Smooth muscle cell (in vitro differentiated cells): ENCODE results near the gene RCL1. TPM values are rescaled to one million over a fixed set of nuclear protein-coding genes. Genes with fewer than 3 reads are reported as not detected.

Source experiments
- DNase-seq: peaks from one replicate; lab custom pipeline; 2025; ENCODE audit not compliant: unreplicated experiment; lab: John Stamatoyannopoulos, UW
- H2AFZ ChIP-seq: fragments of 200-600 bp; sonication (generic); 2 replicates; pipeline ENCODE4 v1.6.0; 2016; ENCODE audit warnings: antibody characterized with exemption, low read depth, mild to moderate bottlenecking
- H3F3A ChIP-seq: fragments of 200-600 bp; sonication (generic); 2 replicates; pipeline ENCODE4 v1.6.0; 2017; ENCODE audit warnings: antibody characterized with exemption, low read depth
- H3K27ac ChIP-seq: fragments of 200-600 bp; sonication (generic); 2 replicates; pipeline ENCODE4 v1.5.1; 2016; ENCODE audit warnings: low read depth, mild to moderate bottlenecking
- H3K27me3 ChIP-seq: fragments of 200-600 bp; sonication (generic); 2 replicates; pipeline ENCODE4 v1.6.1; 2016; ENCODE audit warnings: low read depth, mild to moderate bottlenecking
- H3K36me3 ChIP-seq: fragments of 200-600 bp; sonication (generic); 2 replicates; pipeline ENCODE4 v1.5.1; 2016; ENCODE audit warnings: low read depth
- H3K4me1 ChIP-seq: fragments of 200-600 bp; sonication (generic); 2 replicates; pipeline ENCODE4 v1.5.1; 2016; ENCODE audit warnings: low read depth
- H3K4me2 ChIP-seq: fragments of 200-600 bp; sonication (generic); 2 replicates; pipeline ENCODE4 v1.6.0; 2016; ENCODE audit warnings: mild to moderate bottlenecking
- H3K4me3 ChIP-seq: fragments of 200-600 bp; sonication (generic); 2 replicates; pipeline ENCODE4 v1.5.1; 2016; ENCODE audit warnings: mild to moderate bottlenecking
- H3K79me2 ChIP-seq: fragments of 200-600 bp; sonication (generic); 2 replicates; pipeline ENCODE4 v1.6.0; 2016; ENCODE audit warnings: low read depth, mild to moderate bottlenecking
- H3K9ac ChIP-seq: fragments of 200-600 bp; sonication (generic); 2 replicates; pipeline ENCODE4 v1.6.0; 2016; ENCODE audit warnings: low read depth
- H3K9me3 ChIP-seq: fragments of 200-600 bp; sonication (generic); replicated peaks from 2 replicates; pipeline ENCODE4 v1.5.1; 2016; ENCODE audit warnings: low read depth
- H4K20me1 ChIP-seq: fragments of 200-600 bp; sonication (generic); 2 replicates; pipeline ENCODE4 v1.6.0; 2016; ENCODE audit warnings: low read depth
- WGBS: methylation state at CpG from one replicate; pipeline ENCODE4 v1.1.7; 2016; ENCODE audit warnings: low lambda C conversion rate; 5-methylcytosine and 5-hydroxymethylcytosine counted together
- polyA plus RNA-seq: library from polyadenylated mRNA; unstranded; fragments of >200 nt; fragmentation: Nextera tagmentation; extraction: Ambion mirVana; gene quantifications from 2 replicates; pipeline ENCODE4 v1.2.1, GENCODE V29; 2016
- total RNA-seq: library from RNA; depleted of rRNA; stranded (reverse); fragments of >200 nt; gene quantifications from 2 replicates; pipeline ENCODE4 v1.2.3, GENCODE V29; 2014
- TF ChIP-seq, protein P1 (sequence below): fragments of 200-600 bp; sonication (generic); IDR thresholded peaks from 2 replicates; pipeline ENCODE4 v1.5.1; 2017; ENCODE audit warnings: borderline replicate concordance, mild to moderate bottlenecking, antibody characterized with exemption; ENCODE audit not compliant: insufficient read depth, poor library complexity, severe bottlenecking

The RCL1 gene
- total and polyA plus RNA-seq, 2 experiments from 2014 or later: 7.9 to 11.1 TPM

DNA sequence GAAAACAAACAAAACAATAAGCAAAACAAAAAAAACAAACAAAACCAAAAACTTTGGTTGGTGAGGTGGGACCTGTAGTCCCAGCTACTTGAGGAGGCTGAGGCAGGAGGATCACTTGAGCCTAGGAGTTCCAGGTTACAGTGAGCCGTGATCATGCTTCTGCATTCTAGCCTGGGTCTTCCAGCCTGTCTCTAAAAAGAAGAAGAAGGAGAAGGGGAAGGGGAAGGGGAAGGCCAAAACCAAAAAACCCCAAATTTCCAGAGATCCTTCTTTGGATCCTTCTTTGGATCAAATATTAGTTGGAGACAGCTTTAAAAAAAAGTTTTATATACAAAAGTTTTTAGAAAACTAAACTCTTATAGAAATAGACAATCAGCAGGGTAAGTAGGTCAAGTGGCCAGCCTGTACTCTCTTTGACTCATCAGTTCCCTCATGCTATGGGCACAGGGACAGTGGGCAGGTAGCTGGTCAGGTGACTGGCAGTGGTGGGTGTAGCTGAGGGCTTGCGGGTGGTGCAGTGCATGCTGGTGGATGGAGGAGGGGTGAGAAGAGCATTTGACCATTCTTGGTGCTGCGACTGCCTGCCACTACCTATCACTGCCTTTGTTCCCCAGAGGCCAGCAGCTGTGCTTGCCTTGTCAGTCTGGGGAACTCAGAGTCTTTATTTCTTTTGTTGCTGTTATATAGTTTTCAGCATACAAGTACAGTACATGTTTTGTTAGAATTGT, 12.6 kb downstream of the RCL1 start:
- no peaks in the 10 kb centered on the region for H3F3A ChIP-seq
- H3K27ac ChIP-seq: no peak overlapping the region
- no peak overlapping the region for H3K4me3 ChIP-seq
- no peaks in the 10 kb centered on the region for H3K4me1 ChIP-seq
- no peaks in the 10 kb centered on the region for H3K27me3 ChIP-seq
- TF ChIP-seq, protein P1, sequence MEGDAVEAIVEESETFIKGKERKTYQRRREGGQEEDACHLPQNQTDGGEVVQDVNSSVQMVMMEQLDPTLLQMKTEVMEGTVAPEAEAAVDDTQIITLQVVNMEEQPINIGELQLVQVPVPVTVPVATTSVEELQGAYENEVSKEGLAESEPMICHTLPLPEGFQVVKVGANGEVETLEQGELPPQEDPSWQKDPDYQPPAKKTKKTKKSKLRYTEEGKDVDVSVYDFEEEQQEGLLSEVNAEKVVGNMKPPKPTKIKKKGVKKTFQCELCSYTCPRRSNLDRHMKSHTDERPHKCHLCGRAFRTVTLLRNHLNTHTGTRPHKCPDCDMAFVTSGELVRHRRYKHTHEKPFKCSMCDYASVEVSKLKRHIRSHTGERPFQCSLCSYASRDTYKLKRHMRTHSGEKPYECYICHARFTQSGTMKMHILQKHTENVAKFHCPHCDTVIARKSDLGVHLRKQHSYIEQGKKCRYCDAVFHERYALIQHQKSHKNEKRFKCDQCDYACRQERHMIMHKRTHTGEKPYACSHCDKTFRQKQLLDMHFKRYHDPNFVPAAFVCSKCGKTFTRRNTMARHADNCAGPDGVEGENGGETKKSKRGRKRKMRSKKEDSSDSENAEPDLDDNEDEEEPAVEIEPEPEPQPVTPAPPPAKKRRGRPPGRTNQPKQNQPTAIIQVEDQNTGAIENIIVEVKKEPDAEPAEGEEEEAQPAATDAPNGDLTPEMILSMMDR: no peak
- peaks cover 97% of the 10 kb centered on the region for H3K79me2 ChIP-seq
- 93% methylated on average over 3 of the region's 3 CpGs for WGBS
- H3K4me2 ChIP-seq: no peak overlapping the region
- DNase-seq: no peak
- no peaks in the 10 kb centered on the region for H3K36me3 ChIP-seq
- no peaks in the 10 kb centered on the region for H3K9me3 ChIP-seq
- H3K9ac ChIP-seq: no peak overlapping the region
- no peak overlapping the region for H2AFZ ChIP-seq
- H4K20me1 ChIP-seq: no peaks in the 10 kb centered on the region

DNA sequence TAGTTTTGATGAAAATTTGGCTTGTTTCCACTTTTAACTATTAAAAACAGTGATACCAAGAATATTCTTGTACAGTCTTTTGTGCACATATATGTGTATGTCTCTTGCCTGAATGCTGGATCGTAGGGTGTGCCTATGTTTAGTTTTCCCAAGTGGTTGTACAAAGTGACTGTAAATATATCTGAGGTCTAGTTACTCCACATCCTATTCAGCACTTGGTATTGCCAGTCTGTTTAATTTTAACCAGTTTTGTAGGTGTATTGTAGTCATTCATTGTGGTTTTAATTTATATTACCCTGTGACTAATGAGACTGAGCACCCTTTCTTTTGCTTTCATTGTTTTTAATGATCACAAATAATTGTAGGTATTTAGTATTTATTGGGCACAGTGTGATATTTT, 17.8 kb downstream of the RCL1 start:
- TF ChIP-seq, protein P1: no peak
- H3K9ac ChIP-seq: no peak overlapping the region
- H4K20me1 ChIP-seq: no peaks in the 10 kb centered on the region
- H3F3A ChIP-seq: no peaks in the 10 kb centered on the region
- no peaks in the 10 kb centered on the region for H3K9me3 ChIP-seq
- H3K4me2 ChIP-seq: no peak overlapping the region
- no peak overlapping the region for H2AFZ ChIP-seq
- H3K4me3 ChIP-seq: no peak overlapping the region
- DNase-seq: no peak
- H3K79me2 ChIP-seq: peaks cover 87% of the 10 kb centered on the region
- no peaks in the 10 kb centered on the region for H3K36me3 ChIP-seq
- no peak overlapping the region for H3K27ac ChIP-seq
- no peaks in the 10 kb centered on the region for H3K27me3 ChIP-seq
- WGBS: 100% methylated on average over 1 of the region's 1 CpG
- no peaks in the 10 kb centered on the region for H3K4me1 ChIP-seq

DNA sequence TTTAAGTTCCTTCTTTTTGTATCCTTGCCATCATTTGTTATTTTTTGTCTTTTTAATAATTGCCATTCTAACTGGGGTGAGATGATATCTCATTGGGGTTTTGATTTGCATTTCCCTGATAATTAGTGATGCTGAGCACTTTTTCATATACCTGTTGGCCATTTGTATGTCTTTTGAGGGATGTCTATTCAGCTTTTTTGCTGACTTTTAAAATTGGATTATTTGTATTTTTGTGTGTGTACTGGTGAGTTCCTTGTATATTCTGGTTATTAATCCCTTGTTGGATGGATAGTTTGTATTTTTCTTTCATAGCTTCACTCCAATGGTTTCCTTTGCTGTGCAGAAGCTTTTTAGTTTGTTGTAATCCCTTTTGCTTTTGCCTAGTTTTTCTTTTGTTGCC, 19.1 kb downstream of the RCL1 start:
- Histone ChIP-seq H3K36me3 (no peaks in the 10 kb centered on the region), H3K4me1 (no peaks in the 10 kb centered on the region), H2AFZ (no peak overlapping the region), H3K27me3 (no peaks in the 10 kb centered on the region), H3K4me3 (no peak overlapping the region), H3K9me3 (no peaks in the 10 kb centered on the region), H4K20me1 (no peaks in the 10 kb centered on the region), H3K79me2 (peaks cover 82% of the 10 kb centered on the region), H3K27ac (no peak overlapping the region), H3K4me2 (no peak overlapping the region), H3F3A (no peaks in the 10 kb centered on the region), H3K9ac (no peak overlapping the region)
- TF ChIP-seq, protein P1: no peak
- DNase-seq: no peak

DNA sequence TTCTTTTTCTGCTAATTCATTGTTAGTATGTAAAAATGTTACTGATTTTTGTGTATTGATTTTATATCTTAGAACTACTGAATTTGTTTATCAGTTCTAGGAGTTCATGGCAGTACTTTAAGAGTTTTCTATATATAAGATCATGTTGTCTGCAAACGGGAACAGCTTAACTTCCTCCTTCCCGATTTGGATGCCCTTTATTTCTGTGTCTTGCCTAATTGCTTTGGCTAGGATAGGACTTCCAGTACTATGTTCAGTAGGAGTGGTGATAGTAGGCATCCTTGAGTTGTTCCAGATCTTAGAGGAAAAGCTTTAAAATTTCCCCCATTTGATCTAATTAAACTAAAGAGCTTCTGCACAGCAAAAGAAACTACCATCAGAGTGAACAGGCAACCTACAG, 20.1 kb downstream of the RCL1 start:
- Histone ChIP-seq H3K4me1 (no peaks in the 10 kb centered on the region), H3K4me3 (no peak overlapping the region), H3K4me2 (no peak overlapping the region), H3K36me3 (no peaks in the 10 kb centered on the region), H3K79me2 (peaks cover 72% of the 10 kb centered on the region), H3F3A (no peaks in the 10 kb centered on the region), H3K27ac (no peak overlapping the region), H3K27me3 (no peaks in the 10 kb centered on the region), H2AFZ (no peak overlapping the region), H3K9me3 (no peaks in the 10 kb centered on the region), H4K20me1 (no peaks in the 10 kb centered on the region), H3K9ac (no peak overlapping the region)
- TF ChIP-seq, protein P1: no peak
- 87% methylated on average over 2 of the region's 2 CpGs for WGBS
- no peak for DNase-seq
